Adrenal gland (tissue), 12 donors: ENCODE measurements around the gene CYSTM1. TPM values are rescaled to one million over a fixed set of nuclear protein-coding genes. Genes with fewer than 3 reads are reported as not detected.

Experiments used
- DNase-seq, 7 donors: peaks; one replicate each; pipeline ENCODE4 v3.0.0-alpha.2; 2019 to 2020
- H3K27ac ChIP-seq, 5 donors: fragments of 200-600 bp; sonication (generic) in 4 of 5; 1 replicate in 3 of 5; 2 replicates in 2 of 5; pipeline versions ENCODE4 v1.5.1 to v1.8.0; 2016 to 2020; ENCODE audit warnings: mild to moderate bottlenecking in 1 of 5
- H3K27me3 ChIP-seq: fragments of 200-600 bp; 2 replicates; pipeline ENCODE4 v1.8.0; 2021
- H3K36me3 ChIP-seq, 2 donors: fragments of 200-600 bp; replicated peaks in 1 of 2; 1 replicate in 1 of 2; 2 replicates in 1 of 2; pipeline versions ENCODE4 v1.5.1 to v1.8.0; 2018 to 2022
- H3K4me1 ChIP-seq, 2 donors: fragments of 200-600 bp; replicated peaks in 1 of 2; 1 replicate in 1 of 2; 2 replicates in 1 of 2; pipeline versions ENCODE4 v1.5.1 to v1.8.0; 2018 to 2021
- H3K4me3 ChIP-seq, 4 donors: fragments of 200-600 bp; sonication (generic) in 3 of 4; one replicate each; pipeline ENCODE4 v1.5.1; 2016 to 2018
- H3K9me3 ChIP-seq, 3 donors: fragments of 200-600 bp; sonication (generic) in 1 of 3; replicated peaks in 1 of 3; 1 replicate in 2 of 3; 2 replicates in 1 of 3; pipeline versions ENCODE4 v1.5.1 to v1.8.0; 2016 to 2021
- POLR2A ChIP-seq, 2 donors: fragments of 450-650 bp; IDR thresholded peaks; one replicate each; pipeline ENCODE4 v1.6.1; 2017; ENCODE audit warnings: antibody characterized with exemption in 2 of 2, mild to moderate bottlenecking in 2 of 2, moderate library complexity in 1 of 2
- WGBS, 4 donors: extraction: QIAGEN DNeasy Blood & Tissue Kit in 2 of 4; methylation state at CpG; one replicate each; pipeline versions ENCODE4 v1.1.5 to v1.1.7; 2013 to 2017; 5-methylcytosine and 5-hydroxymethylcytosine counted together
- intact Hi-C, 2 donors: fragments of 100-400 bp; cut with DNase I; formaldehyde crosslinking; loops; one replicate each; pipeline versions ENCODE4 v1.14.1 to v1.15.0; 2022 to 2023
- polyA plus RNA-seq, 3 donors: library from polyadenylated mRNA; stranded (reverse); fragments of 200-250 nt in 2 of 3; fragments of 350-450 nt in 1 of 3; fragmentation: Illumina TruSeq in 1 of 3; extraction: RNeasy Lipid Tissue Mini Kit (QIAGEN cat#74804) in 1 of 3; gene quantifications; one replicate each; pipeline ENCODE4 v1.2.3, GENCODE V29; 2013 to 2014
- total RNA-seq, 9 donors: library from RNA; depleted of rRNA in 4 of 9; stranded (reverse); fragments of >200 nt in 4 of 9; fragments of 120-200 nt in 1 of 9; fragmentation: NEBNext Ultra II Directional in 1 of 9; extraction: Animal tissue kit (Norgen Biotek cat#: 25700) in 1 of 9; gene quantifications; one replicate each; pipeline versions ENCODE4 v1.1.0 to v1.2.4, GENCODE V29; 2013 to 2023
- TF ChIP-seq, protein P1 (sequence below), 6 experiments: fragments of 450-650 bp in 4 of 6; fragments of 200-600 bp in 2 of 6; sonication (generic) in 1 of 6; IDR thresholded peaks; 1 replicate in 5 of 6; 2 replicates in 1 of 6; pipeline versions ENCODE4 v1.5.1 to v1.8.0; 2016 to 2021; ENCODE audit warnings: antibody characterized with exemption in 6 of 6, mild to moderate bottlenecking in 2 of 6, moderate library complexity in 1 of 6
- donor health status: healthy with polysubstance abuse.
- donor health status: Bipolar disorder and iron deficiency.
- donor health status: DM: yes; HTN: yes; CAD: no.
- donor health status: DM: no; HTN: no; CAD: no.
- donor health status: DM: no; HTN: no; CAD: no.
- donor health status: DM: yes; HTN: yes; CAD: no.

CYSTM1 gene
- total and polyA plus RNA-seq, 12 donors: 42.6 to 605 (median 180) TPM

DNA sequence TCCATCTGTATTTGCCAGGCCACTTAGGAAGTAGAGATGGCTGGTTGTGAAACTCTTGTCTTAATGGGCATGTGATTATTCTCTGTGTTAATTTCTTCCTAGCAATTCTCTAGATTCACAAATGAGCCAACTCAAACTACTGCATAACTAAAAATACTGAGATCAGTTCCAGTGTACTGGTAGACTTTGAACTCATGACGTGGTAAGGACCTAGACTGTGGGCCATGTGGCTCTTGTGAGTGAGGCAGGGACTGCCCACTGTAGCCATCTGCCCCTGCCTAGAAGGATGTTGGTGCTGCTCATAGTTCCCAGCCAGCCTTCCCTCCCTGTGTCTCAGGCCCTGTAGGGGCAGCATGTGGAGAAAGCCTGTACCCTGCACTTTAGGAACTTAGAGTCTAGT lies 47.4 kb downstream of the CYSTM1 start:
- peaks cover 46 to 58% of the 10 kb centered on the region in 2 donors for H3K4me1 ChIP-seq
- TF ChIP-seq, protein P1, sequence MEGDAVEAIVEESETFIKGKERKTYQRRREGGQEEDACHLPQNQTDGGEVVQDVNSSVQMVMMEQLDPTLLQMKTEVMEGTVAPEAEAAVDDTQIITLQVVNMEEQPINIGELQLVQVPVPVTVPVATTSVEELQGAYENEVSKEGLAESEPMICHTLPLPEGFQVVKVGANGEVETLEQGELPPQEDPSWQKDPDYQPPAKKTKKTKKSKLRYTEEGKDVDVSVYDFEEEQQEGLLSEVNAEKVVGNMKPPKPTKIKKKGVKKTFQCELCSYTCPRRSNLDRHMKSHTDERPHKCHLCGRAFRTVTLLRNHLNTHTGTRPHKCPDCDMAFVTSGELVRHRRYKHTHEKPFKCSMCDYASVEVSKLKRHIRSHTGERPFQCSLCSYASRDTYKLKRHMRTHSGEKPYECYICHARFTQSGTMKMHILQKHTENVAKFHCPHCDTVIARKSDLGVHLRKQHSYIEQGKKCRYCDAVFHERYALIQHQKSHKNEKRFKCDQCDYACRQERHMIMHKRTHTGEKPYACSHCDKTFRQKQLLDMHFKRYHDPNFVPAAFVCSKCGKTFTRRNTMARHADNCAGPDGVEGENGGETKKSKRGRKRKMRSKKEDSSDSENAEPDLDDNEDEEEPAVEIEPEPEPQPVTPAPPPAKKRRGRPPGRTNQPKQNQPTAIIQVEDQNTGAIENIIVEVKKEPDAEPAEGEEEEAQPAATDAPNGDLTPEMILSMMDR (IDR thresholded peaks at IDR 0.05): no peak
- no peak for TF ChIP-seq POLR2A (IDR thresholded peaks at IDR 0.05)

DNA sequence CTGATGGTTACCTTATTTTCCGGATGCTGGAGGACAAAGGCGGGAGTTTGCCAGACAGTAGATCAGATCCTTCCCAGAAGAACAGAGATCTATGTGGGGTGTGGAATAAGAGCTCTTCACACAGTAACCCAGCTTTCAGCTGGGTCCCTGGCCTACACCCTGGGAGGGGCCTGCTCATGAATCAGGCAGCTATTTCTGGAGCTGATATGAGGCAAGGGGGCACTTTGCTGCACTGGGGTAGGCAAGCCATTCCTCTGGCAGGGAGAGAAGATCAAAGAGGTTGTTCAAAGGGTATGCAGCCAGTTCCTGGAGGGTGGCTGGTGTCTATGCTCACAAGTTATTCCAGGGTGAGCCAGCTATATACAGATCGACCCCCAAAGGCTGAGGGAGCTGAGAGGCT lies 48.6 kb downstream of the CYSTM1 start:
- Histone ChIP-seq H3K27ac (peak overlapping the region in 3 of 5 donors; percentile 83 to 87 (median 83)), H3K4me1 (peaks cover 44 to 51% of the 10 kb centered on the region in 2 donors), H3K4me3 (no peak overlapping the region), H3K27me3 (no peaks in the 10 kb centered on the region), H3K9me3 (no peaks in the 10 kb centered on the region), H3K36me3 (no peaks in the 10 kb centered on the region)
- TF ChIP-seq, protein P1 (IDR thresholded peaks at IDR 0.05): no peak
- no peak for TF ChIP-seq POLR2A (IDR thresholded peaks at IDR 0.05)
- intact Hi-C loops: no loop called here
- 64 to 92% (median 82%) methylated on average over 2 to 3 of the region's 3 CpGs for WGBS, 4 donors
- DNase-seq: peak in 1 of 7 donors; percentile 23

More for the DNA sequence above, 47.4 kb downstream of the CYSTM1 start:
- Histone ChIP-seq H3K36me3 (no peaks in the 10 kb centered on the region), H3K9me3 (no peaks in the 10 kb centered on the region), H3K27ac (peak overlapping the region; percentile 28 to 87 (median 83)), H3K27me3 (no peaks in the 10 kb centered on the region), H3K4me3 (no peak overlapping the region)
- DNase-seq: peak in 1 of 7 donors; percentile 16
- intact Hi-C loops: no loop called here
- WGBS, 4 donors: 80 to 96% (median 88%) methylated on average over 1 of the region's 1 CpG

DNA sequence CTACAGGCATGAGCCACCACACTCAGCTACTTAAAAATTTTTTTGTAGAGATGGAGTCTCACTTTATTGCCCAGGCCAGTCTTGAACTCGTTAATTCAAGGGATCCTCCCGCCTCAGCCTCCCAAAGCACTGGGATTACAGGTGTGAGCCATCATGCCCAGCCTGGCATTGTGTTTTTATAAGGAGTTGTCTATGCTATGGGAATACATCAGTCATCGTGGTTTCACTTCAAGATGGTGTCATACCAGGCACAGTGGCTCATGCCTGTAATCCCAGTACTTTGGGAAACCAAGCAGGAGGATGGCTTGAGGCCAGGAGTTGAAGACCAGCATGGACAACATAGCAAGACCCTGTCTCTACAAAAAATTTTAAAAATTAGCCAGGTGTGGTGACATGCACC lies 49.7 kb downstream of the CYSTM1 start:
- Histone ChIP-seq H3K27me3 (no peaks in the 10 kb centered on the region), H3K36me3 (no peaks in the 10 kb centered on the region), H3K4me3 (no peak overlapping the region), H3K27ac (no peak overlapping the region), H3K4me1 (peaks cover 33 to 41% of the 10 kb centered on the region in 2 donors), H3K9me3 (no peaks in the 10 kb centered on the region)
- 95 to 100% (median 98%) methylated on average over 3 of the region's 3 CpGs for WGBS, 4 donors
- intact Hi-C loops: no loop called here
- TF ChIP-seq, protein P1 (IDR thresholded peaks at IDR 0.05): no peak
- TF ChIP-seq POLR2A (IDR thresholded peaks at IDR 0.05): no peak
- peak in 1 of 7 donors; percentile 19 for DNase-seq

DNA sequence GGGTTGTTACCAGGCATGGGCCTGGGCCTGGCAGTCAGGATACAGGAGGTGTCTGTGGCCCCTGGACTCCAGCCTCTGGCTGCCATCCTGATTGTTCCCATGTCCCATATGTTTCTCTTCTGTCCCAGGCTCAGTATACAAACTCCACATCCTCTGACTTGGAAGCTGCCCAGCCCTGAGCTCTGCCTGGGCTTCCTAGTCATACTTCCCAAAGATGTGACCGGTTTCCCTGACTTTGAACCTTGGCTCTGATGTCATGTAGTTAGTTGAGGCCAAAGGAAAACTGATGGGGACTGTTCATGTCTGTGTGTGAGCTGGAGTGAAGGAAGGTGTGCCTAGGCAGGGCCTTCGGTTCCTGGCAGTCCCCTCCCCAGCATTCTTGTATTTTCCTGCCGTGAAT lies 50.4 kb downstream of the CYSTM1 start:
- Histone ChIP-seq H3K36me3 (no peaks in the 10 kb centered on the region), H3K27me3 (no peaks in the 10 kb centered on the region), H3K4me1 (peaks cover 26 to 33% of the 10 kb centered on the region in 2 donors), H3K9me3 (no peaks in the 10 kb centered on the region), H3K27ac (no peak overlapping the region), H3K4me3 (no peak overlapping the region)
- intact Hi-C loops: no loop called here
- WGBS, 4 donors: 77 to 84% (median 79%) methylated on average over 3 of the region's 3 CpGs
- peak in 1 of 7 donors; percentile 53 for DNase-seq
- TF ChIP-seq, protein P1 (IDR thresholded peaks at IDR 0.05): no peak
- TF ChIP-seq POLR2A (IDR thresholded peaks at IDR 0.05): no peak
